K562 (cell line): Measurements from ENCODE around the gene SCAPER. TPM values are rescaled to one million over a fixed set of nuclear protein-coding genes. Genes with fewer than 3 reads are reported as not detected.

Source experiments
- ATAC-seq: fragments of 200-7000 bp; cut with Tn5 transposase; 3 replicates; pipeline ENCODE4 v1.9.1; 2020; ENCODE audit warnings: moderate library complexity
- BruUV-seq: library from RNA; stranded (reverse); fragments of 400-500 nt; replicated peaks from 2 replicates; lab custom pipeline; 2021; lab: Mats Ljungman, UMichigan
- CTCF ChIA-PET: fragments of 300-600 bp; formaldehyde crosslinking; extraction: SDS; loops from one replicate; lab custom pipeline; 2021; ENCODE audit warnings: low intra/inter-chr PET ratio; lab: Yijun Ruan, JAX
- POLR2A ChIA-PET: fragments of 300-600, 350-650 bp; sonication (Branson Sonifier 250); formaldehyde crosslinking; extraction: SDS; loops from one replicate; lab custom pipeline; 2021; ENCODE audit warnings: antibody characterized with exemption, inconsistent platforms; lab: Yijun Ruan, JAX
- DNase-seq, 4 experiments: peaks; one replicate each; pipeline versions ENCODE4 v3.0.0 to v3.0.0-alpha.2; 2011 to 2018; ENCODE audit warnings: low spot score in 3 of 4, mixed read lengths in 3 of 4; ENCODE audit errors: extremely low read depth in 1 of 4
- FAIRE-seq: peaks from 2 replicates; lab custom pipeline; 2011; peaks lifted over from hg19 to GRCh38; lab: Jason Lieb, UNC
- H2AFZ ChIP-seq: 2 replicates; pipeline ENCODE4 v1.6.0; 2011; ENCODE audit warnings: low read depth, low read length, control low read depth, inconsistent platforms
- H3K27ac ChIP-seq: fragments of 200-600 bp; 3 replicates; pipeline ENCODE4 v1.8.0; 2011; ENCODE audit warnings: low read depth, mild to moderate bottlenecking, control low read depth, inconsistent platforms, low read length, moderate library complexity, mixed read lengths; ENCODE audit errors: extremely low read depth
- H3K27me3 ChIP-seq, 2 experiments: fragments of 300-600 bp in 1 of 2; 2 replicates in 1 of 2; 3 replicates in 1 of 2; pipeline versions ENCODE4 v1.6.0 to v1.8.0; 2011; ENCODE audit warnings: inconsistent platforms in 2 of 2, low read length in 2 of 2, mild to moderate bottlenecking in 1 of 2, mixed read lengths in 1 of 2, moderate library complexity in 1 of 2; ENCODE audit not compliant: control insufficient read depth in 2 of 2, insufficient read depth in 2 of 2
- H3K36me3 ChIP-seq: fragments of 300-600 bp; 3 replicates; pipeline ENCODE4 v1.8.0; 2011; ENCODE audit warnings: mild to moderate bottlenecking, low read length, inconsistent platforms; ENCODE audit not compliant: control insufficient read depth, insufficient read depth
- H3K4me1 ChIP-seq, 2 experiments: fragments of 200-600 bp in 1 of 2; replicated peaks in 1 of 2; 2 replicates in 1 of 2; 3 replicates in 1 of 2; pipeline versions ENCODE4 v1.5.1 to v1.8.0; 2011; ENCODE audit warnings: inconsistent platforms in 2 of 2, low read length in 2 of 2, mild to moderate bottlenecking in 1 of 2, mixed read lengths in 1 of 2, moderate library complexity in 1 of 2; ENCODE audit not compliant: control insufficient read depth in 2 of 2, insufficient read depth in 2 of 2
- H3K4me2 ChIP-seq: 2 replicates; pipeline ENCODE4 v1.6.1; 2011; ENCODE audit warnings: low read length, control low read depth, inconsistent platforms, mixed read lengths; ENCODE audit not compliant: insufficient read depth
- H3K4me3 ChIP-seq: fragments of 200-600 bp; sonication (generic), shearing (Covaris generic); 2 replicates; pipeline ENCODE4 v1.5.1; 2016; ENCODE audit warnings: control low read depth, inconsistent platforms
- H3K79me2 ChIP-seq: fragments of 200-600 bp; 3 replicates; pipeline ENCODE4 v1.8.0; 2011; ENCODE audit warnings: low read length, inconsistent platforms; ENCODE audit not compliant: control insufficient read depth, insufficient read depth
- H3K9ac ChIP-seq, 2 experiments: 2 replicates each; pipeline versions ENCODE4 v1.6.0 to v1.6.1; 2011; ENCODE audit warnings: low read depth in 2 of 2, low read length in 2 of 2, control low read depth in 1 of 2, inconsistent platforms in 1 of 2, mild to moderate bottlenecking in 1 of 2, mixed read lengths in 1 of 2; ENCODE audit not compliant: insufficient read depth in 1 of 2
- H3K9me1 ChIP-seq: one replicate; pipeline ENCODE4 v1.6.0; 2011; ENCODE audit warnings: inconsistent platforms, mild to moderate bottlenecking, low read length, moderate library complexity; ENCODE audit not compliant: control insufficient read depth, insufficient read depth
- H3K9me3 ChIP-seq: replicated peaks from 2 replicates; pipeline ENCODE4 v1.5.1; 2011; ENCODE audit warnings: low read depth, low read length, inconsistent platforms; ENCODE audit not compliant: control insufficient read depth, insufficient read depth
- H4K20me1 ChIP-seq: replicated peaks from 2 replicates; pipeline ENCODE4 v1.6.1; 2011; ENCODE audit warnings: low read length, inconsistent platforms, mixed read lengths; ENCODE audit not compliant: control insufficient read depth, insufficient read depth
- DNMT1 ChIP-seq: fragments of 450-650 bp; IDR thresholded peaks from 2 replicates; pipeline ENCODE4 v1.6.1; 2016; ENCODE audit warnings: antibody characterized with exemption, mild to moderate bottlenecking
- FOS ChIP-seq: IDR thresholded peaks from 3 replicates; pipeline ENCODE4 v1.6.1; 2011; ENCODE audit not compliant: insufficient read length; ENCODE audit errors: extremely low read depth
- GTF2B ChIP-seq: IDR thresholded peaks from 2 replicates; pipeline ENCODE4 v1.6.1; 2011; ENCODE audit not compliant: insufficient read length; ENCODE audit errors: extremely low read depth
- HCFC1 ChIP-seq: IDR thresholded peaks from 2 replicates; pipeline ENCODE4 v1.6.1; 2012; ENCODE audit warnings: low read depth, low read length, improper control_type of control experiment
- NFIX ChIP-seq: fragments of 250-450 bp; sonication (Bioruptor Pico); IDR thresholded peaks from 2 replicates; pipeline ENCODE4 v1.4.0; 2020; ENCODE audit warnings: low read depth, mild to moderate bottlenecking, moderate library complexity
- PHF21A ChIP-seq: fragments of 450-650 bp; IDR thresholded peaks from 2 replicates; pipeline ENCODE4 v1.6.1; 2017; ENCODE audit warnings: low read depth, borderline replicate concordance
- PREB ChIP-seq: sonication (generic); formaldehyde crosslinking; IDR thresholded peaks from 2 replicates; pipeline ENCODE4 v1.8.1; 2023; ENCODE audit warnings: mild to moderate bottlenecking, missing genetic modification reagents
- RUNX1 ChIP-seq: sonication (generic); IDR thresholded peaks from 2 replicates; pipeline ENCODE4 v1.6.1; 2016; ENCODE audit warnings: antibody characterized with exemption, low read depth
- SRSF7 ChIP-seq: fragments of 200-400 bp; formaldehyde crosslinking; optimal IDR thresholded peaks from 2 replicates; pipeline ENCODE3; 2017; ENCODE audit warnings: mild to moderate bottlenecking, low read depth, low read length
- TCFL5 ChIP-seq: fragments of 250-450 bp; sonication (Bioruptor Pico); conservative IDR thresholded peaks from 2 replicates; pipeline ENCODE4 v1.6.1; 2021; ENCODE audit warnings: mild to moderate bottlenecking, moderate library complexity, matching md5 sums
- ZNF277 ChIP-seq: fragments of 250-450 bp; sonication (Bioruptor Pico); IDR thresholded peaks from 2 replicates; pipeline ENCODE4 v1.8.0; 2022; ENCODE audit warnings: inconsistent platforms, mild to moderate bottlenecking, moderate library complexity, borderline replicate concordance
- ZNF282 ChIP-seq: sonication (generic); formaldehyde crosslinking; IDR thresholded peaks from 2 replicates; pipeline ENCODE4 v1.8.1; 2023; ENCODE audit warnings: missing genetic modification reagents
- ZNF354B ChIP-seq: fragments of 250-450 bp; sonication (Bioruptor Pico); IDR thresholded peaks from 2 replicates; pipeline ENCODE4 v1.4.0; 2020
- ZNF518B ChIP-seq: fragments of 250-450 bp; sonication (Bioruptor Pico); IDR thresholded peaks from 2 replicates; pipeline ENCODE4 v1.5.0; 2021; ENCODE audit warnings: mild to moderate bottlenecking, moderate library complexity
- ZNF707 ChIP-seq: fragments of 250-450 bp; sonication (Bioruptor Pico); conservative IDR thresholded peaks from 2 replicates; pipeline ENCODE4 v1.8.0; 2022; ENCODE audit warnings: inconsistent platforms, mild to moderate bottlenecking, moderate library complexity
- ZNF717 ChIP-seq: fragments of 250-450 bp; sonication (Bioruptor Pico); IDR thresholded peaks from 2 replicates; pipeline ENCODE4 v1.5.0; 2021
- WGBS: fragments of 100-300 bp; shearing (Covaris generic); methylation state at CpG from one replicate; pipeline ENCODE4 v1.1.6; 2016; ENCODE audit warnings: low coverage, mixed read lengths; ENCODE audit not compliant: insufficient coverage; ENCODE audit errors: missing lambda C conversion rate; 5-methylcytosine and 5-hydroxymethylcytosine counted together
- in situ Hi-C: fragments of 300-500 bp; cut with MboI; formaldehyde crosslinking; loops from 4 replicates; pipeline ENCODE4 v1.15.0; 2018; ENCODE audit warnings: inconsistent platforms, mixed read lengths
- intact Hi-C: fragments of 100-400 bp; cut with micrococcal nuclease; formaldehyde crosslinking; loops from 2 replicates; pipeline ENCODE4 v1.14.2; 2022
- polyA plus RNA-seq, 8 experiments: library from polyadenylated mRNA; depleted of rRNA in 4 of 8; stranded (reverse) in 5 of 8; unstranded in 3 of 8; fragments of >200 nt; fragmentation: Nextera tagmentation in 2 of 8; fragmentation: Illumina TruSeq in 1 of 8; extraction: Ambion mirVana in 2 of 8; extraction: Trizol in 1 of 8; gene quantifications; 2 replicates each; pipeline versions ENCODE4 v1.2.1 to v1.2.3, GENCODE V29; 2011 to 2014; ENCODE audit warnings: inconsistent platforms in 1 of 8, missing spikeins in 1 of 8
- total RNA-seq, 7 experiments: library from RNA; depleted of rRNA in 6 of 7; stranded (reverse); fragments of >200 nt in 6 of 7; fragmentation: Illumina TruSeq in 2 of 7; extraction: Trizol in 2 of 7; gene quantifications; 2 replicates each; pipeline versions ENCODE4 v1.2.1 to v1.2.3, GENCODE V29; 2011 to 2021; ENCODE audit warnings: low replicate concordance in 1 of 7

The SCAPER gene
- total and polyA plus RNA-seq, 9 of the 15 experiments (the other 6 are each of a cell fraction or from before 2014, with no cell fraction given): 1.3 to 5.7 (median 3.2) TPM

- intact Hi-C loops: no loop called here
- no peaks in the 10 kb centered on the region for H3K27me3 ChIP-seq
- H3K79me2 ChIP-seq: no peaks in the 10 kb centered on the region
- no peak for DNase-seq
- CTCF ChIA-PET: no interaction called here
- no peaks in the 10 kb centered on the region for H3K9me3 ChIP-seq
- WGBS: 56% methylated on average over 2 of the region's 2 CpGs
- in situ Hi-C loops: no loop called here
- H3K4me2 ChIP-seq: no peak overlapping the region
- no peak for FAIRE-seq
- no peak overlapping the region for H3K27ac ChIP-seq
- no peak overlapping the region for H3K9ac ChIP-seq
- H3K9me1 ChIP-seq: no peaks in the 10 kb centered on the region
- H3K4me1 ChIP-seq: no peaks in the 10 kb centered on the region
- POLR2A ChIA-PET: no interaction called here
- no peak overlapping the region for H2AFZ ChIP-seq
- no peaks in the 10 kb centered on the region for H3K36me3 ChIP-seq
- no peak for ATAC-seq
- BruUV-seq: no TSS peak
- H4K20me1 ChIP-seq: no peaks in the 10 kb centered on the region
- H3K4me3 ChIP-seq: no peak overlapping the region
- TF ChIP-seq DNMT1: no peak
- TF ChIP-seq GTF2B: no peak
- no peak for TF ChIP-seq SRSF7
- no peak for TF ChIP-seq ZNF717 (CRISPR knock-in tag)
- TF ChIP-seq NFIX: no peak
- TF ChIP-seq ZNF282 (CRISPR knock-in tag): no peak
- no peak for TF ChIP-seq TCFL5
- TF ChIP-seq RUNX1: no peak
- no peak for TF ChIP-seq ZNF277 (CRISPR knock-in tag)
- no peak for TF ChIP-seq PHF21A
- TF ChIP-seq HCFC1: no peak
- TF ChIP-seq PREB: no peak
- TF ChIP-seq ZNF518B (CRISPR knock-in tag): no peak
- no peak for TF ChIP-seq ZNF354B (CRISPR knock-in tag)
- no peak for TF ChIP-seq ZNF707 (CRISPR knock-in tag)
- TF ChIP-seq FOS: no peak
These were observed 81.8 kb downstream of the SCAPER start for GRCh38 chr15:76823303-76823702.
